Measurements from ENCODE around the gene PRR19. TPM values are rescaled to one million over a fixed set of nuclear protein-coding genes. Genes with fewer than 3 reads are reported as not detected.
A peak's percentile ranks its signal among the peaks of the same experiment; 100 is the strongest.

Gene PRR19
- total and polyA plus RNA-seq, 4 donors = 0.27 to 0.43 (median 0.42) TPM; not detected in 1

- no peak overlapping the region for H3K9ac ChIP-seq (ENCODE audit: low read depth in 1 of 2, low read length in 2 of 2)
- H3K27ac ChIP-seq (ENCODE audit: low read depth in 1 of 2, low read length in 2 of 2) = no peak overlapping the region
- TF ChIP-seq CTCF (IDR thresholded peaks at IDR 0.05; ENCODE audit: low read depth, low read length, missing input control) (no peak), JUND (IDR thresholded peaks at IDR 0.05) (no peak), RAD21 (IDR thresholded peaks at IDR 0.05) (no peak), TAF1 (conservative IDR thresholded peaks at IDR 0.05) (no peak), FOXA1 (IDR thresholded peaks at IDR 0.05) (no peak), EGR1 (IDR thresholded peaks at IDR 0.05; ENCODE audit: low read depth in 2 of 2) (no peak), ATF3 (IDR thresholded peaks at IDR 0.05) (no peak)
- H3K4me1 ChIP-seq (ENCODE audit: control insufficient read depth in 4 of 4, insufficient read depth in 4 of 4, low read length in 3 of 4) = peaks cover 2 to 11% (median 8%) of the 10 kb centered on the region in 4 donors
- WGBS = 87% methylated on average over 5 of the region's 5 CpGs
- no peak for DNase-seq (ENCODE audit: low spot score)
- H3K9me3 ChIP-seq (ENCODE audit: control insufficient read depth in 4 of 4, low read length in 3 of 4) = no peaks in the 10 kb centered on the region
- no peaks in the 10 kb centered on the region for H3K27me3 ChIP-seq (ENCODE audit: control insufficient read depth in 4 of 4, insufficient read depth in 4 of 4, low read length in 3 of 4)
- no peak overlapping the region for H3K4me3 ChIP-seq (ENCODE audit: low read depth in 1 of 3, low read length in 3 of 3)
- no peaks in the 10 kb centered on the region for H3K36me3 ChIP-seq (ENCODE audit: control insufficient read depth in 4 of 4, insufficient read depth in 3 of 4, low read depth in 1 of 4, low read length in 3 of 4)
These were observed 10.4 kb downstream of the PRR19 start for GRCh38 chr19:42312370-42312769.

- Histone ChIP-seq H3K27ac (ENCODE audit: low read depth in 1 of 2, low read length in 2 of 2) (no peak within 1 kb of the TSS), H3K4me3 (ENCODE audit: low read depth in 1 of 3, low read length in 3 of 3) (peak within 1 kb of the TSS in 1 of 3 donors; percentile 47), H3K9ac (ENCODE audit: low read depth in 1 of 2, low read length in 2 of 2) (no peak within 1 kb of the TSS), H3K4me1 (ENCODE audit: control insufficient read depth in 4 of 4, insufficient read depth in 4 of 4, low read length in 3 of 4) (peaks cover 2 to 11% (median 8%) of the 10 kb centered on the region in 4 donors), H3K9me3 (ENCODE audit: control insufficient read depth in 4 of 4, low read length in 3 of 4) (no peaks in the 10 kb centered on the region), H3K36me3 (ENCODE audit: control insufficient read depth in 4 of 4, insufficient read depth in 3 of 4, low read depth in 1 of 4, low read length in 3 of 4) (no peaks in the 10 kb centered on the region), H3K27me3 (ENCODE audit: control insufficient read depth in 4 of 4, insufficient read depth in 4 of 4, low read length in 3 of 4) (no peaks in the 10 kb centered on the region)
- no peak for DNase-seq (ENCODE audit: low spot score)
- peak; percentile 98 for TF ChIP-seq REST (IDR thresholded peaks at IDR 0.05)
- TF ChIP-seq RXRA (IDR thresholded peaks at IDR 0.05) = no peak
- 1% methylated on average over 67 of the region's 67 CpGs for WGBS
These were observed 11.3 kb downstream of the PRR19 start, which contains the start of gene TMEM145 for GRCh38 chr19:42313096-42313839. Gene TMEM145, plus strand, starts transcription at chr19:42313309. Its CDS starts 68 bp downstream, at chr19:42313377.
